Astrocyte (in vitro differentiated cells and primary cell): ENCODE results near the gene INKA2. TPM values are rescaled to one million over a fixed set of nuclear protein-coding genes. Genes with fewer than 3 reads are reported as not detected.

Experiments used
- DNase-seq: peaks from one replicate; pipeline ENCODE4 v3.0.0-alpha.2; 2010; ENCODE audit warnings: low read depth
- FAIRE-seq: peaks from 2 replicates; lab custom pipeline; 2011; peaks lifted over from hg19 to GRCh38; lab: Jason Lieb, UNC
- H2AFZ ChIP-seq: 2 replicates; pipeline ENCODE4 v1.6.0; 2012; ENCODE audit warnings: low read depth, low read length, inconsistent platforms
- H3K27ac ChIP-seq: 2 replicates; pipeline ENCODE4 v1.5.1; 2011; ENCODE audit warnings: low read depth, low read length, inconsistent platforms
- H3K27me3 ChIP-seq: 2 replicates; pipeline ENCODE4 v1.6.0; 2011; ENCODE audit warnings: low read length, inconsistent platforms; ENCODE audit not compliant: insufficient read depth
- H3K36me3 ChIP-seq: 2 replicates; pipeline ENCODE4 v1.5.1; 2011; ENCODE audit warnings: low read length, inconsistent platforms; ENCODE audit not compliant: insufficient read depth
- H3K4me1 ChIP-seq: 2 replicates; pipeline ENCODE4 v1.5.1; 2011; ENCODE audit warnings: low read length, inconsistent platforms; ENCODE audit not compliant: insufficient read depth
- H3K4me2 ChIP-seq: 2 replicates; pipeline ENCODE4 v1.6.0; 2012; ENCODE audit warnings: low read length, inconsistent platforms
- H3K4me3 ChIP-seq: 2 replicates; pipeline ENCODE4 v1.5.1; 2011; ENCODE audit warnings: low read depth, mild to moderate bottlenecking, low read length, inconsistent platforms; ENCODE audit not compliant: insufficient read depth
- H3K79me2 ChIP-seq: 2 replicates; pipeline ENCODE4 v1.6.0; 2012; ENCODE audit warnings: mild to moderate bottlenecking, low read length, inconsistent platforms; ENCODE audit not compliant: insufficient read depth
- H3K9ac ChIP-seq: 2 replicates; pipeline ENCODE4 v1.6.0; 2012; ENCODE audit warnings: mild to moderate bottlenecking, low read length, inconsistent platforms
- H3K9me3 ChIP-seq: 2 replicates; pipeline ENCODE4 v1.5.1; 2012; ENCODE audit warnings: low read depth, mild to moderate bottlenecking, low read length, inconsistent platforms; ENCODE audit not compliant: insufficient read depth
- H4K20me1 ChIP-seq: 2 replicates; pipeline ENCODE4 v1.6.0; 2012; ENCODE audit warnings: low read length, inconsistent platforms; ENCODE audit not compliant: insufficient read depth
- H3K27ac Mint-ChIP-seq: one replicate; pipeline ENCODE4 v1.8.0; 2021; ENCODE audit warnings: mild to moderate bottlenecking, mixed read lengths; ENCODE audit not compliant: unreplicated experiment
- H3K27me3 Mint-ChIP-seq: one replicate; pipeline ENCODE4 v1.8.0; 2021; ENCODE audit warnings: low read depth, mixed read lengths; ENCODE audit not compliant: unreplicated experiment
- H3K36me3 Mint-ChIP-seq: one replicate; pipeline ENCODE4 v1.8.0; 2021; ENCODE audit warnings: low read depth, mixed read lengths; ENCODE audit not compliant: unreplicated experiment
- H3K4me1 Mint-ChIP-seq: one replicate; pipeline ENCODE4 v1.8.0; 2021; ENCODE audit warnings: low read depth, mixed read lengths; ENCODE audit not compliant: unreplicated experiment
- H3K4me3 Mint-ChIP-seq: one replicate; pipeline ENCODE4 v1.8.0; 2021; ENCODE audit warnings: mild to moderate bottlenecking, moderate library complexity, mixed read lengths; ENCODE audit not compliant: unreplicated experiment
- H3K9me3 Mint-ChIP-seq: one replicate; pipeline ENCODE4 v1.8.0; 2021; ENCODE audit warnings: mild to moderate bottlenecking, mixed read lengths; ENCODE audit not compliant: unreplicated experiment
- CTCF ChIP-seq: IDR thresholded peaks from 2 replicates; pipeline ENCODE4 v1.5.1; 2011; ENCODE audit warnings: low read depth, mild to moderate bottlenecking, inconsistent platforms, low read length, moderate library complexity; ENCODE audit not compliant: insufficient read depth
- EZH2 ChIP-seq: IDR thresholded peaks from 2 replicates; pipeline ENCODE4 v1.6.1; 2012; ENCODE audit warnings: mild to moderate bottlenecking, low read length, inconsistent platforms; ENCODE audit not compliant: insufficient read depth
- total RNA-seq: library from RNA; stranded (reverse); gene quantifications from 2 replicates; pipeline ENCODE4 v1.2.1, GENCODE V29; 2021

Gene INKA2
- total RNA-seq, 1 donor from 2014 or later = 12.6 TPM

GRCh38 chr1:111778066-111778465, 38.9 kb upstream of the INKA2 start:
- H3K4me3 ChIP-seq = no peak overlapping the region
- no peak overlapping the region for H3K27ac ChIP-seq
- no peak overlapping the region for H3K27ac Mint-ChIP-seq
- no peak overlapping the region for H3K4me3 Mint-ChIP-seq
- peaks cover 6% of the 10 kb centered on the region for H3K4me1 ChIP-seq
- H3K9me3 Mint-ChIP-seq = peaks cover 3% of the 10 kb centered on the region
- no peaks in the 10 kb centered on the region for H3K36me3 Mint-ChIP-seq
- TF ChIP-seq CTCF = no peak
- no peak for TF ChIP-seq EZH2
- H4K20me1 ChIP-seq = no peaks in the 10 kb centered on the region
- H2AFZ ChIP-seq = no peak overlapping the region
- DNase-seq (no peak), FAIRE-seq (no peak)
- peaks cover 28% of the 10 kb centered on the region for H3K4me1 Mint-ChIP-seq
- H3K27me3 ChIP-seq = no peaks in the 10 kb centered on the region
- no peaks in the 10 kb centered on the region for H3K9me3 ChIP-seq
- peak overlapping the region; percentile 42 for H3K4me2 ChIP-seq
- no peak overlapping the region for H3K9ac ChIP-seq
- H3K36me3 ChIP-seq = no peaks in the 10 kb centered on the region
- H3K79me2 ChIP-seq = no peaks in the 10 kb centered on the region
- H3K27me3 Mint-ChIP-seq = no peaks in the 10 kb centered on the region

GRCh38 chr1:111777301-111777700, 38.1 kb upstream of the INKA2 start:
- Histone ChIP-seq H3K27ac (no peak overlapping the region), H3K36me3 (no peaks in the 10 kb centered on the region), H3K4me3 (no peak overlapping the region), H3K9ac (no peak overlapping the region), H3K4me2 (no peak overlapping the region), H3K79me2 (no peaks in the 10 kb centered on the region), H4K20me1 (no peaks in the 10 kb centered on the region), H3K9me3 (no peaks in the 10 kb centered on the region), H3K27me3 (no peaks in the 10 kb centered on the region), H3K4me1 (peaks cover 6% of the 10 kb centered on the region), H2AFZ (no peak overlapping the region)
- H3K4me3 Mint-ChIP-seq = no peak overlapping the region
- H3K27me3 Mint-ChIP-seq = no peaks in the 10 kb centered on the region
- TF ChIP-seq CTCF = no peak
- no peak for TF ChIP-seq EZH2
- peaks cover 3% of the 10 kb centered on the region for H3K9me3 Mint-ChIP-seq
- DNase-seq = no peak
- H3K36me3 Mint-ChIP-seq = no peaks in the 10 kb centered on the region
- no peak for FAIRE-seq
- peaks cover 28% of the 10 kb centered on the region for H3K4me1 Mint-ChIP-seq
- peak overlapping the region; percentile 50 for H3K27ac Mint-ChIP-seq

GRCh38 chr1:111776861-111777260, 37.7 kb upstream of the INKA2 start:
- FAIRE-seq (no peak), DNase-seq (no peak)
- no peaks in the 10 kb centered on the region for H3K36me3 ChIP-seq
- H3K27ac ChIP-seq = no peak overlapping the region
- Mint-ChIP-seq H3K9me3 (peaks cover 3% of the 10 kb centered on the region), H3K36me3 (no peaks in the 10 kb centered on the region), H3K27me3 (no peaks in the 10 kb centered on the region), H3K4me3 (no peak overlapping the region), H3K27ac (peak overlapping the region; percentile 50), H3K4me1 (peaks cover 28% of the 10 kb centered on the region)
- TF ChIP-seq EZH2 (no peak), CTCF (no peak)
- peaks cover 6% of the 10 kb centered on the region for H3K4me1 ChIP-seq
- no peak overlapping the region for H3K9ac ChIP-seq
- H3K79me2 ChIP-seq = no peaks in the 10 kb centered on the region
- H2AFZ ChIP-seq = no peak overlapping the region
- H3K4me2 ChIP-seq = no peak overlapping the region
- H3K9me3 ChIP-seq = no peaks in the 10 kb centered on the region
- no peaks in the 10 kb centered on the region for H3K27me3 ChIP-seq
- H3K4me3 ChIP-seq = no peak overlapping the region
- no peaks in the 10 kb centered on the region for H4K20me1 ChIP-seq
